ENCODE results near the gene RASAL2.
"Not testable (repeated sequence)": the region's sequence is repeated elsewhere in the genome, so short reads cannot be mapped to it uniquely, and the experiment has no call there.

Gene RASAL2

DNA sequence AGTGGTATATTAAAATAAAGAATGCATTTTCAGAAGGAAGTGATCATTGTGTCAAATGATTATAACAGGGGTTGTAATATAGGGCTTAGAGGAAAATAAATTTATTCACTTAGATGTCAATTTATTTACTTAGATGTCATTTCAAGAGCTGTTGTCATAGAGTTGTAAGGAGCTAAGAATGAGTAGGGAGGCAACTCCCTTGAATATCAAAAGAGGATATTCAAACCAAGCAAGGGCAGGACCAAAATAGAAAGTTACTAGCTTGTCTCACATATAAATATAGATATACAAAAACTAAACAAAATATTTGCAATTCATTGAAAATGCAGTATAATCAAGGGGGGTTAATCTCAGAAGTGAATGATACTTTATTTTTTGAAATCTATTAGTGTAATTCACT, 16.0 kb upstream of the RASAL2 start:
- ATAC-seq (ENCODE audit: low read depth) (no peak), DNase-seq (ENCODE audit: low spot score) (no peak)
- H3K9me3 ChIP-seq (ENCODE audit: severe bottlenecking): no peaks in the 10 kb centered on the region
- H3K27ac ChIP-seq (ENCODE audit: poor library complexity, severe bottlenecking): no peak overlapping the region
- no peaks in the 10 kb centered on the region for H3K36me3 ChIP-seq (ENCODE audit: low read depth)
- TF ChIP-seq, protein P1, sequence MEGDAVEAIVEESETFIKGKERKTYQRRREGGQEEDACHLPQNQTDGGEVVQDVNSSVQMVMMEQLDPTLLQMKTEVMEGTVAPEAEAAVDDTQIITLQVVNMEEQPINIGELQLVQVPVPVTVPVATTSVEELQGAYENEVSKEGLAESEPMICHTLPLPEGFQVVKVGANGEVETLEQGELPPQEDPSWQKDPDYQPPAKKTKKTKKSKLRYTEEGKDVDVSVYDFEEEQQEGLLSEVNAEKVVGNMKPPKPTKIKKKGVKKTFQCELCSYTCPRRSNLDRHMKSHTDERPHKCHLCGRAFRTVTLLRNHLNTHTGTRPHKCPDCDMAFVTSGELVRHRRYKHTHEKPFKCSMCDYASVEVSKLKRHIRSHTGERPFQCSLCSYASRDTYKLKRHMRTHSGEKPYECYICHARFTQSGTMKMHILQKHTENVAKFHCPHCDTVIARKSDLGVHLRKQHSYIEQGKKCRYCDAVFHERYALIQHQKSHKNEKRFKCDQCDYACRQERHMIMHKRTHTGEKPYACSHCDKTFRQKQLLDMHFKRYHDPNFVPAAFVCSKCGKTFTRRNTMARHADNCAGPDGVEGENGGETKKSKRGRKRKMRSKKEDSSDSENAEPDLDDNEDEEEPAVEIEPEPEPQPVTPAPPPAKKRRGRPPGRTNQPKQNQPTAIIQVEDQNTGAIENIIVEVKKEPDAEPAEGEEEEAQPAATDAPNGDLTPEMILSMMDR (IDR thresholded peaks at IDR 0.05; ENCODE audit: poor library complexity, severe bottlenecking): no peak
- H3K4me3 ChIP-seq (ENCODE audit: severe bottlenecking): no peak overlapping the region
- H3K4me1 ChIP-seq (ENCODE audit: insufficient read depth, poor library complexity, severe bottlenecking): no peaks in the 10 kb centered on the region
- no peaks in the 10 kb centered on the region for H3K27me3 ChIP-seq (ENCODE audit: insufficient read depth, poor library complexity, severe bottlenecking)

DNA sequence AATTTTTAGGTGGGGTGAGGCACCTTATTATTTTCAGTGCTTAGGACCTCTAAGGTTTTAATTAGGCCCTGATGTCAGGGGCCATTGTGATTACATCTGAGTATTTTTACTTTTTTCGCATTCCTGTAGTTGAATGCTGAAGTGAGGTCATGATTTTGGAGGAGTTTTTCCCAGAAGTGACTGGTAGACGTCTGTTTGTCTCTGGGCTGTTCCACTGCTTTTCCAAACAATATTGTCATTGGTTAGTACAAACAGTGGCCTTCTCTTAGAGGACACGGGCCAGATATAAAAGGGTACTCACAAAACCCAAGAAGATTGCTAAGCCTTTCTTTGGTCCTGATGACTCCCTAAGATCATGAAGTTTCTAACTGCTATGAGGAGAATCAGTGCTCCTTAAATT, 7.6 kb upstream of the RASAL2 start:
- no peaks in the 10 kb centered on the region for H3K27me3 ChIP-seq (ENCODE audit: insufficient read depth, poor library complexity, severe bottlenecking)
- no peaks in the 10 kb centered on the region for H3K9me3 ChIP-seq (ENCODE audit: severe bottlenecking)
- no peaks in the 10 kb centered on the region for H3K36me3 ChIP-seq (ENCODE audit: low read depth)
- DNase-seq (ENCODE audit: low spot score) (no peak), ATAC-seq (ENCODE audit: low read depth) (no peak)
- H3K4me3 ChIP-seq (ENCODE audit: severe bottlenecking): no peak overlapping the region
- TF ChIP-seq, protein P1 (IDR thresholded peaks at IDR 0.05; ENCODE audit: poor library complexity, severe bottlenecking): no peak
- H3K4me1 ChIP-seq (ENCODE audit: insufficient read depth, poor library complexity, severe bottlenecking): no peaks in the 10 kb centered on the region
- no peak overlapping the region for H3K27ac ChIP-seq (ENCODE audit: poor library complexity, severe bottlenecking)

DNA sequence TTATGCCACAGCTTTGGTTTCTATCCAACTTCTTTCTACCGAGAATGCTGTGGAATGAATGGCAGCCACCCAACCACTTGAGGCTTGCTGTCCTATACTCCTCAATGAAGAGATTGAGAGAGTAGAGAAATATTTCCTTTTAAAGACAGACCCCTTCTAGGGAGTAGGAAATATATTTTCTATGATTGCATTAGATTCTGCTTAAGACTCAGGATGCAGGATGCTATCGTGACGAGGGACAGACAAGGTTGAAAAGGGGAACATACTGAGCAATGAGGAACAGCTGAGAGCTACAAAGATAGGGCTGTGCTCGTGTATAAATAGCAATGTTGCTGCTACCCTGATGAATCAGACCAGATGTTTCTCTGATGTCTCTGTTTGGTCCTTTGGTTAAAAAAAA, 7.1 kb upstream of the RASAL2 start:
- Histone ChIP-seq H3K27me3 (ENCODE audit: insufficient read depth, poor library complexity, severe bottlenecking) (no peaks in the 10 kb centered on the region), H3K4me1 (ENCODE audit: insufficient read depth, poor library complexity, severe bottlenecking) (no peaks in the 10 kb centered on the region), H3K27ac (ENCODE audit: poor library complexity, severe bottlenecking) (no peak overlapping the region), H3K9me3 (ENCODE audit: severe bottlenecking) (no peaks in the 10 kb centered on the region), H3K4me3 (ENCODE audit: severe bottlenecking) (no peak overlapping the region), H3K36me3 (ENCODE audit: low read depth) (no peaks in the 10 kb centered on the region)
- TF ChIP-seq, protein P1 (IDR thresholded peaks at IDR 0.05; ENCODE audit: poor library complexity, severe bottlenecking): no peak
- ATAC-seq (ENCODE audit: low read depth) (no peak), DNase-seq (ENCODE audit: low spot score) (no peak)

- H3K4me1 ChIP-seq (ENCODE audit: insufficient read depth, poor library complexity, severe bottlenecking): peaks cover 10% of the 10 kb centered on the region
- no peaks in the 10 kb centered on the region for H3K27me3 ChIP-seq (ENCODE audit: insufficient read depth, poor library complexity, severe bottlenecking)
- DNase-seq (ENCODE audit: low spot score) (no peak), ATAC-seq (ENCODE audit: low read depth) (no peak)
- TF ChIP-seq, protein P1 (IDR thresholded peaks at IDR 0.05; ENCODE audit: poor library complexity, severe bottlenecking): no peak
- no peak overlapping the region for H3K4me3 ChIP-seq (ENCODE audit: severe bottlenecking)
- no peaks in the 10 kb centered on the region for H3K9me3 ChIP-seq (ENCODE audit: severe bottlenecking)
- no peaks in the 10 kb centered on the region for H3K36me3 ChIP-seq (ENCODE audit: low read depth)
- H3K27ac ChIP-seq (ENCODE audit: poor library complexity, severe bottlenecking): no peak overlapping the region
Measured at GRCh38 chr1:178088651-178089050, 5.3 kb upstream of the RASAL2 start.

DNA sequence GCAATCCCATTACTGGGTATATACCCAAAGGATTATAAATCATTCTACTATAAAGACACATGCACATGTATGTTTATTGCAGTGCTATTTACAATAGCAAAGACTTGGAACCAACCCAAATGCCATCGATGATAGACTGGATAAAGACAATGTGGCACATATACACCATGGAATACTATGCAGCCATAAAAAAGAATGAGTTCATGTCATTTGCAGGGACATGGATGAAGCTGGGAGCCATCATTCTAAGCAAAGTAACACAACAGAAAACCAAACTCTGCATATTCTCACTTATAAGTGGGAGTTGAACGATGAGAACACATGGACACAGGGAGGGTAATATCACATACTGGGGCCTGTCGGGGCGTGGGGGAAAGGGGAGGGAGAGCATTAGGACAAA, 2.5 kb upstream of the RASAL2 start:
- H3K4me1 ChIP-seq (ENCODE audit: insufficient read depth, poor library complexity, severe bottlenecking): peaks cover 20% of the 10 kb centered on the region
- not testable (repeated sequence) for ATAC-seq (ENCODE audit: low read depth); H3K9me3 ChIP-seq (ENCODE audit: severe bottlenecking); DNase-seq (ENCODE audit: low spot score); H3K36me3 ChIP-seq (ENCODE audit: low read depth); H3K27me3 ChIP-seq (ENCODE audit: insufficient read depth, poor library complexity, severe bottlenecking); H3K4me3 ChIP-seq (ENCODE audit: severe bottlenecking); H3K27ac ChIP-seq (ENCODE audit: poor library complexity, severe bottlenecking)
